HuH-7 (cell line): ENCODE data around the gene CACNB2.

Experiments used
- DNase-seq: peaks from one replicate; pipeline ENCODE4 v3.0.0; 2011; ENCODE audit warnings: low spot score

Gene CACNB2

DNA sequence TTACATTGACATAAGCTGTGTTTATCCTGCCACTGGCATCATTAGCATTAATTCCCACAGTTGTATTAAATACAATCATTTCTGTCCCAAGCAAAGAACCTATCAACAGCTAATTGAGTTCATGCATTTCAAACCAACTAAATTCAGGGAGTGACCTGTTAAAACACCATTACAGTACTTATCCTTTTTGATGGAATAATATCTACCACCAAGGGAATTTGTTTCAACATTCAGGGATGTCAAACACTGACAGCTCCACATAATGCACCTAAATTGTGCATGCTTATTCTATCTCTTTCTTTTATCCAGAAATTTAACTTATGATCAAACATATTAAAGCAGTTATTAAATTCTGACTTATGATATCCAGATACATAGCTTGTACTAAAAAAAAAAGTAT is 374.3 kb downstream of the CACNB2 start:
- DNase-seq, result no peak

DNA sequence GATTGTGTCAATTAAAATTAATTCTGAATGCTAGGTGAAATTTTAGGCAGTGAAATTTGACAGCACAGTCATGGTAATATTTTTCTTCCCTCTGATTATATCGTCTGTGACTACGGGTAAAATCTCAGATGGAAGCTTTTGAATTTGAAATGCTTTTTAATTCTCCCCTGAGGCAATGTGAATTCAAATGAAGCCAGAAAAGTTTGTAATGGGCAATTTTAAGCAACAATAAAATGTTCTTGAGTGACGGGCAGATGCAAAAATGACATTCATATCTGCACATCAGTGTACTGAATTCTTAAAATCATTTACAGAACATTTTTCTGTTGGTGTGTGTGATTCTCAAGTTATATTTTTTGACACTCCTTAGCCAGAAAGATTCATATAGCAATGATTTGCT is 376.6 kb downstream of the CACNB2 start:
- no peak for DNase-seq

DNA sequence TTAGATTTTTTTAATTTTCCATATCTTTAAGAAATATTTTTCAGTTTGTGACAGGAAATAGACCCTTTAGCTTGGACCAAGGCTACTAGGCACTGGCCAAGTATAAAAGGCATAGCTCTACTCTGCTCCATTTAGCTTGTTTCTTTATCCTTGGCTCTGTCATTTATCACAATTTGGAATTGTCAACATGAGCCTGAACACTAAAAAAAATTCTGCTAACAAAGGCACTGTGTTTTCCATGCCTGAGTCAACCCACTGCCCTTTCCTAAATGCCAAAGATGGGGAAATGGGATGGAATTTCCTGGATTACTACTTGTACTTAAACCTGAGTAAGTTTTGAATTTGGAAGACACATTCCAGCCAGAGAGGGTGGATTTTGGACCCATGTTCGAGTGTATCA is 382.8 kb downstream of the CACNB2 start:
- peak; percentile 5 for DNase-seq

DNA sequence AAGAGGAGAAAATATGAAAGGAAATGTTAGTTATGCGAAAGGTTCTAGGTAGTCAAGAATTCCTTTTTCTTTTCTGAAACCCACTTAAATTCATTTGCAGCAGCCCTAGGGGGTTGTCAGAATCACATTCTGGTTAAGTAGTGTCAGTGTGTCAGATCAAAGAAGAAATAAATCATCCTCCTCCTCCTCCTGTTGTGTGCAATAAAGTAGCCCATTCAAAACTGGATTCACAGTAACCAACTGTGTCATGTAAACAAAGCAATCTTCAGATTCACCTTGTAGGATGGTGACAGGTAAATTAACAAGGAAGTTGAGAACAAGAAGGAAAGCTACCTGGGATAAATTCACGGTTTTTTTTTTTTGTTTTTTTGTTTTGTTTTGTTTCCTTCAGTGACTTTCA is 383.6 kb downstream of the CACNB2 start:
- DNase-seq, result no peak

DNA sequence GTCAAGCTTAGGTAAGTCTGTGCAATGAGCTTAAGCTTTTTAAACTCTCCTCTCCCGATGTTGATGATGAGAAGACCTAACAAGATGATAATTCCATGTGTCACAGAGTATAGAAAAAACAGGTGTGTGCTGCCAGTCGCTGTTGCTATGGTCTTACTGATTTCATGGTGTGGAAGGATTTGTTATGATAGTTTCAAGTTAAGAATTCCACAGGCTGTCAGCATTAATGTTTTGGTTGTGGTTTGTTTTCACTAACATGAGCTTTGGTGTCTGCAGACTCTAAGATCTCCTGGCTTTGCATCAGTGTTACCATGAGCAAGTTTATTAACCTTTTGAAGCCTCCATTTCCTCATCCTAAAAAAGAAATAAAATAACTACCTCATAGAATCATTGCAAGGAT is 387.5 kb downstream of the CACNB2 start:
- no peak for DNase-seq

DNA sequence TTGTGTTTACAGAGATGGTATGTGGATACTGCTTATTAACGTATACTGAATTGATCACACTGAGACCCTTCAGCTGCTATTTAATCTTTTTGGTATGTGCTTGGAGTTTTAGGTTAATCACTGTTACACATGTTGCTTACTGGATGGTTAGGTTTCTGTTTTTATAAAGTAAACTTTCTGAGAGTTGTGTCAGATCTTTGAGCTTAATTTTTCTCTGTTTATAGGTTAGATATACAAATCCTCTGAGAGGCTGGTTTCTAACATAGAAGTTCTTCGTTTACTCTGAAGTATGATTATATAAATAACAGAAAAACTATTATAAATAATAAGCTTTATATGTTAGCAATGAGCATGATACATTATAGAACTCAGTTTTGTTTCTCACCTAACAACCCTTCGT is 388.1 kb downstream of the CACNB2 start:
- no peak for DNase-seq

DNA sequence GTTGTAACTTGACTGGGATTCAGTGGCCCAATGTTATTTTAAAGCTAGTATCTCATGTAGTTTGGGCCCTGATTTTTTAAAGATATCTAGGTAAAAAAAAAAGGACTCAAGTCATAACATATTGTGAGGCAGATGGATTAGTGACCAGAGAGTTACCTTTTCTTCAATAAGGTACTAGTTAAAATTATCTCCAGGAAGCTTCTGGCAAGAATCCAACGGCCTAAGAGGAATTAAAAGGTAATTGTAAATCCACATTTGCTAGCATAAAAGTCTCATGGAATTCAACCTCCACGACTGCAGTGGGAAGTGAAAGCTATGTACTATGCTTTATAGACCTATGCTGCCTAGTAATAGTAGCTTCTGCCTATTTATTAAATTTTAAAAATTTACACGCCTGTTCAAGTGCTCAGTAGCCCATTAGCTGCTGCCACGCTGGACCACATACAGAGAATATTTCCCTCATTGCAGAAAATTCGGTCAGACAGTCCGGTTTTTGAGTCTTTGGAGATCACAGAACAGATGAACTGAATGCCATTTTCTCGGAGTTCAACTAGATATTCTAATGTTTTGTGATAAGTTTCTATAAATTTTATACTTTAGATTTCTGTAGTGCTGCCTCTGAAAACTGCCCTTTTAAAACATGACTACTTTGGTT is 392.8 kb downstream of the CACNB2 start:
- no peak for DNase-seq

DNA sequence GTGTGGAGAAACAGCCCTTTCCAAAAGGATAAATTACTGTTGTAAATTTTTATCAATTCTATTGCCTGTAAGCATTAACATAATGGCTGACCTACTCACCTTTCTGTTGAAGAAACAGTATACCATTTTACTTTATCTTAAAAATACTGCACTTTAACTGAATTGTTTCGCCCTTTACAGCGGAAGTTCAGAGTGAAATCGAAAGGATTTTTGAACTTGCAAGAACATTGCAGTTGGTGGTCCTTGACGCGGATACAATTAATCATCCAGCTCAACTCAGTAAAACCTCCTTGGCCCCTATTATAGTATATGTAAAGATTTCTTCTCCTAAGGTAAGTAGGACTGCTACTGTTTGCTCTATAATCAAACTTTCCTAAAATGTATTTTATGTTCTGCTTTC is 393.7 kb downstream of the CACNB2 start:
- DNase-seq, result no peak

DNA sequence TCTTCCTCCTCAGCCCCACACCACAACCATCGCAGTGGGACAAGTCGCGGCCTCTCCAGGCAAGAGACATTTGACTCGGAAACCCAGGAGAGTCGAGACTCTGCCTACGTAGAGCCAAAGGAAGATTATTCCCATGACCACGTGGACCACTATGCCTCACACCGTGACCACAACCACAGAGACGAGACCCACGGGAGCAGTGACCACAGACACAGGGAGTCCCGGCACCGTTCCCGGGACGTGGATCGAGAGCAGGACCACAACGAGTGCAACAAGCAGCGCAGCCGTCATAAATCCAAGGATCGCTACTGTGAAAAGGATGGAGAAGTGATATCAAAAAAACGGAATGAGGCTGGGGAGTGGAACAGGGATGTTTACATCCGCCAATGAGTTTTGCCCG is 399.1 kb downstream of the CACNB2 start:
- no peak for DNase-seq

DNA sequence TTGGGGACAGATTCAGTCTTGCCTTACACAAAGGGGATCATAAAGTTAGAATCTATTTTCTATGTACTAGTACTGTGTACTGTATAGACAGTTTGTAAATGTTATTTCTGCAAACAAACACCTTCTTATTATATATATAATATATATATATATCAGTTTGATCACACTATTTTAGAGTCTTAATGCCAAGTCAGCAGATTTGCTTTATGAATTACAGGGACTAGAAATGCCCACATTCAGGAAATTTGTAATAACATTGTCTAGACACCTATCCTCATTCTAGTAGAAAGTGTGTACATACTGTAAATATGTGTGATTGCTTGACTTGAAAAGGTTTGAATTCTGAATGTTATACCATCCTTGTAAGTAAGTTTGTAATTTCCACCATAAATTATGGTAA is 400.0 kb downstream of the CACNB2 start:
- no peak for DNase-seq

DNA sequence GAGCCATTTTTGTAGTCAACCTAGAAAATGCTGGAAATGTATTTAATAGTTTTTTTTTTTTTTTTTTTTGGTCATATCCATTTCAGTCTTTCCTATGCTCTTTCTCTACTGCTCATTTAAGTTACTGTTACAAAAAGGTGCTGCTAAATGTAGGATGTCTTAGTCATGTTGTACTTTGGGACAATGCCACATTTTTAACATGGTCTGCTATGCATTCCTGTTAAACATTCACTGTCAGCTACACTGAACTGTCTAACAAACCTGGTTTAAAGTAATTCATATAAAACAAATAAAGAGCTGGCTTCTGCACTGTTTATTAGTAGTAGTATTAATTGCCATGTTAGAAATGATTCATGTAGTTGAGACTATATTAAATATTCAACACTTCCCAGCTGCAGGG is 402.6 kb downstream of the CACNB2 start:
- DNase-seq, result no peak

DNA sequence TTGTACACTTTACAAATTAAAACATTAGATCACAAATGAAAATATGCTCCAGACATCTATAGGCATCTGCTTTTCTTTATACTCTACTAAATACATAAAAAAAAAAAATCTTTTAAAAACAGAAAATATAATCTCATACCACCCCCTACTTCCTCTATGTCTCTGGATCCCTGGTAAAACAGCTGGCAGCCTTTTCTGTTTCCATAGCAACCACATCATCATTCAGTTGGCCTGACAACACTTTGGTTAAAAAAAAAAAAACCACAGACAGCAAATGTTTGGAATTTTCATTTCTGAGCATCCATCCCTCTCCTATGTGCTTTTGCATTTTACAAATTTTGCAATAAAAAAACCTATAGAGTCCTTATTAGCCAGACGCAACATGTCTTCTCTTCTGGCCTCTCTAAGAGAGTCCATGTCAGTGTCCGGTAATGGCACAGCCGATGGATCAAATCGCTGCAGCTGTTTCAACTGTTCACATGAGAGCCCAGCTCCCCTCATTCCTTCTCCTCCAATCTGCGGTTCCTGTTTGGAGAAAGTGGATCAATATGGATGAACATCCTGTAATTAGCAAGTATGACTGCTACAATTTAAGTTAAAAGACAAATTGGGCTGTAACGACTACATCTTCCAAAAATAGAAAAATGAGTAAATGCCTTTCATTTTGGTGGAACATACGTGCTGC is 405.5 kb downstream of the CACNB2 start:
- DNase-seq, result no peak

DNA sequence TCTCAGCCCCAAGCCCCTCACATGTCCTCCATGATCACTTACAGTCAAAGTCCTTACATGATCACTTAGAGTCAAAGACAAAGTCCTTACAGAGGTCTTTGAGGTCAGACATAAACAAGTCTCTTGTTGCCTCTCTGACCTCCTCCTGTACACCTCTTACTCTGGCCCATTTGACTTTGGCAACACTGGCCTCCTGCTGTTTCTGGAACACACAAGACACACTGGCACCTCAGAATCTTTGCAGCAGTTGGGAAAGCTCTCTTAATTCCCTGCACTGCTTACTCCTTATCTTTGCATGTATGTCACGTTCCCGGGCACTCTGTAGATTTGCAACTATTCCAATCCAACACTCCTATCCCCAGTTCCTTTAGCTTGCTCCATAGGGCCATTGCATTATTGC is 408.9 kb downstream of the CACNB2 start:
- no peak for DNase-seq

DNA sequence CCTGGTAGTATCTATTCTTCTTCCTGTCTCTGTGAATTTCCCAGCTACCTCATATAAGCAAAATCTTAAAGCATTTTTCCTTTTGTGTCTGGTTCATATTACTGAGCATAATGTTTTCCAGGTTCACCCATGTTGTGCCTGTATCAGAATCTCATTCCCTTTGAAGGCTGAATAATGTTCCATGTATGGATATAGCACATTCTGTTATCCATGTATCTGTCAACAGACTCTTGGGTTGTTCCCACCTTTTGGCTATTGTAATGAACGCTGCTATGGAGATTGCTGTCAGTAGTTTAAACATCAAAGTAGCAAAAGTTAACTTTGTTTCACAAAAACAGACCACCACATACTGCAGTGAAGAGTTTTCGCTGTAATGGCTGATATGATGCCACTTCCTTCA is 411.2 kb downstream of the CACNB2 start:
- DNase-seq, result no peak

DNA sequence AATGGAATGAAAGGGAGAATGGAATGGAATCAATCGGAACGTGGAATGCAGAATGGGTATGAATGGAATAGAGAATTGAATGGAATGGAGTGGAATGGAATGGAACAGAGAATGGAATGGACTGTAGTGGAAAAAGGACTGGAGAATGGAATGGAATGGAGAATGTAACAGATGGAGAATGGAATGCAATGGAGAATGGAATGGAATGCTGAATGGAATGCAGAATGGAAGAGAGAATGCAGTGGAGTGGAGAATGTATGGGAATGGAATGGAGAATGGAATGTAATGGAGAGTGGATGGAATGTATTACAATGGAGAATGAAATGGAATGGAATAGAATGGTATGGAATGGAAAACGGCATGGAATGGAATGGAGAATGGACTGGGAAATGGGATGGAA is 414.3 kb downstream of the CACNB2 start:
- DNase-seq, result no peak

DNA sequence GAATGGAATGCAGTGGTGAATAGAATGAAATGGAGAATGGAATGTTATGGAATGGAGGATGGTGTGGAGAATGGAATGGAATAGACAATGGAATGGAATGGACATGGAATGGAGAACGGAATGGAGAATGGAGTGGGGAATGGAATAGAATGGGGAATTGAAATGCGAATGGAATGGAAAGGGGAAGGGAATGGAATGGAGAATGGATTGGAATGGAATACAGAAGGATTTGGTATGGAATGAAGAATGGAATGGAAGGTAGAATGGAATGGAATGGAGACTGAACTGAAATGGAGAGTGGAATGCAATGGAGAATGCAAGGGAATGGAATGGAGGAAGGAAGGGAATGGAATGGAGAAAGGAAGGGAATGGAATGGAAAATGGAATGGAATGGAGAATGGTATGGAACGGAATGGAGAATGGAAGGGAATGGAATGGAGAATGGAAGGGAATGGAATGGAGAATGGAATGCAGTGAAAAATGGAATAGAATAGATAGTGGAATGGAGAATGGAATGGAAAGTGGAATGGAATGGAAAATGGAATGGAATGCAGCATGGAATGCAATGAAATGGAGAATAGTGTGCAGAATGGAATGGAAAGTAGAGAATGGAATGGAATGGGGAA is 416.4 kb downstream of the CACNB2 start:
- no peak for DNase-seq

DNA sequence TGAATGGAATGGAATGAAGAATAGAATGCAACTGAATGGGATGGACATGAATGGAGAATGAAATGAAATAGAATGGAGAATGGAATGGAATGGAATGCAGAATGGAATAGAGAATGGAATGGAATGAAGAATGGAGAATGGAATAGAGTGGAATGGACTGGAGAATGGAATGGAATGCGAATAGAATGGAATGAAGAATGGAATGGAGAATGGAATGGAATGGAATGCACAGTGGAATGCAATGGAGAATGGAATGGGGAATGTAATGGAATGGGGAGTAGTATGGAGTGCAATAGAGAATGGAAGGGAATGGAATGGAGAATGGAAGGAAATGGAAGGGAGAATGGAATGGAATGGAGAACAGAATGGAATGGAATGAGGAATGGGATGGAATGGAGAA is 417.7 kb downstream of the CACNB2 start:
- DNase-seq, result no peak

DNA sequence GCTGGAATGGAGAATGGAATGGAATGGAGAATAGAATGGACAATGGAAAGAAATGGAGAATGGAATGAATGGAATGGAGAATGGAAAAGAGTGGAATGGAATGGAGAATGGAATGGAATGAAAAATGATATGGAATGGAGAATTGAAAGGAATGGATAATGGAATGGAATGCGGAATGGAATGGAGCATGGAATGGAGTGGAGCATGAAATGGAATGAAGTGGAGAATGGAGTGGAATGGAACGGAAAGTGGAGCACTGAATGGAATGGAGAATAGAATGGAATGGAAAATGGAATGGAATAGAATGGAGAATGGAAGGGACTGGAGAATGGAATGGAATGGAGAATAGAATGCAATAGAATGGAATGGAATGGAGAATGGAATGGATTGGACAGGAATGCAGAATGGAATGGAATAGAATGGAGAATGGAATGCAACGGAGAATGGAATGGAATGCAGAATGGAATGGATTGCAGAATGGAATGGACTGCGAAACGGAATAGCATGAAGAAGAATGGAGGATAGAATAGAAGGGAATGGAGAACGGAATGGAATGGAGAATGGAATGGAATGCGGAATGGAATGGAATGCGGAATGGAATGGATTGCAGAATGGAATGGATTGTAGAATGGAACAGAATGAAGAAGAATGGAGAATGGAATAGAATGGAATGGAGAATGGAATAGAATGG is 421.8 kb downstream of the CACNB2 start:
- no peak for DNase-seq

DNA sequence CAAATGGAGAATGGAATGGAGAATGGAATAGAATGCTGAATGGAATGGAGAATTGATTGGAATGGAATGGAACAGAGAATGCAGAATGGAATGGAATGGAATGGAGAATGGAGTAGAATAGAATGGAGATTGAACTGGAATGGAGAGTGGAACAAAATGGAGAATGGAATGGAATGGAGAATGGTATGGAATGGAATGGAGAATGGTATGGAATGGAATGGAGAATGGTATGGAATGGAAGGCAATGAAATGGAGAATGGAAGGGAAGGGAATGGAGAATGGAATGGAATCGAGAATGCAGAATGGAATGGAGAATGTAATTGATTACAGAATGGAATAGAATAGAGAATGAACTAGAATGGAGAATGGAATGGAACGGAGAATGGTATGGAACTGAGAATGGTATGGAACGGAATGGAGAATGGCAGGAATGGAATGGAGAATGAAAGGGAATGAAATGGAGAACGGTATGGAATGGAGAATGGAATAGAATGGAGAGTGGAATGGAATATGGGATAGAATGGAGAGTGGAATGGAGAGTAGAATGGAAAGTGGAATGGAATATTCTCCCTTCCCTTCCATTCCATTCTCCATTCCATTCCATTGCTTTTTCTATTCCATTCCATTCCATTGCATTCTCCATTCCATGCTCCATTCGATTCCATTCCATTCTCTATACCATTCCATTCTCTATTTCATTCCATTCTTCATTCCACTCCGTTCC is 422.9 kb downstream of the CACNB2 start:
- no peak for DNase-seq

DNA sequence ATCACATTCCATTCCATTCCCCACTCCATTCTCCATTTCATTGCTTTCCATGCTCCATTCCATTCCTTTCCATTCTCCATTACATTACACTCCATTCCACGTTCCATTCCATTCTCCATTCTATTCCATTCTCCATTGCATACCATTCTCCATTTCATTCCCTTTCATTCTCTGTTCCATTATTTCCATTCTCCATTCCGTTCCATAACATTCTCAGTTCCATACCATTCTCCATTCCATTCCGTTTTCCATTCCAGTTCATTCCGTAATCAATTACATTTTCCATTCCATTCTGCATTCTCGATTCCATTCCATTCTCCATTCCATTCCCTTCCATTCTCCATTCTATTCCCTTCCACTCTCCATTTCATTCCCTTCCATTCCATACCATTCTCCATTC is 424.8 kb downstream of the CACNB2 start:
- no peak for DNase-seq

DNA sequence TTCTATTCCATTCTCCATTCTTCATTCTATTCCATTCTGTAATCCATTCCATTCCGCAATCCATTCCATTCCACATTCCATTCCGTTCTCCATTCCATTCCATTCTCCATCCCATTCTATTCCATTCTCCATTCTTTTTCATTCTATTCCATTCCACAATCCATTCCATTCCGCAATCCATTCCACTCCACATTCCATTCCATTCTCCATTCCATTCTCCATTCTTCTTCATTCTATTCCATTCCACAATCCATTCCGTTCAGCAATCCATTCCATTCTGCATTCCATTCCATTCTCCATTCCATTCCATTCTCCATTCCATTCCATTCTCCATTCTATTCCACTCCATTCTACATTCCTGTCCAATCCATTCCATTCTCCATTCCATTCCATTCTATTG is 426.0 kb downstream of the CACNB2 start:
- DNase-seq, result no peak

DNA sequence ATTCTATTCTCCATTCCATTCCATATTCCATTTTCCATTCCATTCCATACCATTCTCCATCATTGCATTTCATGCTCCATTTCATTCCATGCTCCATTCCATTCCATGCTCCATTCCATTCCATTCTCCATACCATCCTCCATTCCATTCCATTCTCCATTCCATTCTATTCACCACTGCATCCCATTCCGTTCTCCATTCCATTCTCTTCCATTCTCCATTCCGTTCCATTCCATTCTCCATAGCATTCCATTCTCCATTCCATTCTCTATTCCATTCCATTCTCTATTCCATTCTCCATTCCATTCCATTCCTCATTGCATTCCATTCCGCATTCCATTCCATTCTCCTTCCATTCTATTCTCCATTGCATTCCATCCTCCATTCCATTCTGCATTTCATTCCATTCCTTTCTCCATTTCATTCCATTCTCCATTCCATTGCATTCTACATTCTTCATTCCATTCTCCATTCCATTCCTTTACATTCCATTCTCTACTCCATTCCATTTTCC is 427.2 kb downstream of the CACNB2 start:
- DNase-seq, result no peak
